Duodenal mucosa (tissue), 2 donors: ENCODE measurements around the gene SPPL3.

Source experiments
- H3K27ac ChIP-seq: one replicate; pipeline ENCODE4 v1.7.0; 2013; ENCODE audit warnings: low read depth, low read length
- H3K27me3 ChIP-seq, 2 donors: one replicate each; pipeline ENCODE4 v1.7.0; 2013; ENCODE audit warnings: low read length in 2 of 2, control low read depth in 1 of 2; ENCODE audit not compliant: insufficient read depth in 2 of 2, control insufficient read depth in 1 of 2
- H3K36me3 ChIP-seq, 2 donors: one replicate each; pipeline ENCODE4 v1.7.0; 2013; ENCODE audit warnings: low read length in 2 of 2, control low read depth in 1 of 2; ENCODE audit not compliant: insufficient read depth in 2 of 2, control insufficient read depth in 1 of 2
- H3K4me1 ChIP-seq, 2 donors: one replicate each; pipeline ENCODE4 v1.7.0; 2013; ENCODE audit warnings: low read length in 2 of 2, control low read depth in 1 of 2; ENCODE audit not compliant: insufficient read depth in 2 of 2, control insufficient read depth in 1 of 2
- H3K4me3 ChIP-seq, 2 donors: one replicate each; pipeline ENCODE4 v1.7.0; 2013; ENCODE audit warnings: low read length in 2 of 2, low read depth in 1 of 2
- H3K9ac ChIP-seq, 2 donors: one replicate each; pipeline ENCODE4 v1.7.0; 2013; ENCODE audit warnings: low read length in 2 of 2, low read depth in 1 of 2
- H3K9me3 ChIP-seq, 2 donors: one replicate each; pipeline ENCODE4 v1.7.0; 2013; ENCODE audit warnings: low read length in 2 of 2, control low read depth in 1 of 2; ENCODE audit not compliant: control insufficient read depth in 1 of 2

SPPL3 gene

DNA sequence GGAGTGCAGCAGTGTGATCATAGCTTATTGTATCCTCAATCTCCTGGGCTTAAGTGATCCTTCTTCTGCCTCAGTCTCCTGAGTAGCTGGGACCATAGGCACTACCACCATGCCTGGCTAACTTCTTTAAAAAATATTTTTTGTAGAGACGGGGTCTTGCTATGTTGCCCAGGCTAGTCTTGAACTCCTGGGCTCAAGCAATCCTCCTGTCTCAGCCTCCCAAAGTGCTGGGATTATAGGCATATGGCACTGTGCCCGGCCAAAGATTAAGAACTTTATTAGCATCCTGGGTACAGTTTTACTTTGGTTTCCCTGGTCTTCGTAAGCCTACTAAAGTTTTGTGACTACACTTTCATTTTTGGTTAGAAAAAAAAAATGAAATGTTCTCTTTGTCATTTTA is 94.1 kb downstream of the SPPL3 start:
- H3K4me1 ChIP-seq, result no peaks in the 10 kb centered on the region

DNA sequence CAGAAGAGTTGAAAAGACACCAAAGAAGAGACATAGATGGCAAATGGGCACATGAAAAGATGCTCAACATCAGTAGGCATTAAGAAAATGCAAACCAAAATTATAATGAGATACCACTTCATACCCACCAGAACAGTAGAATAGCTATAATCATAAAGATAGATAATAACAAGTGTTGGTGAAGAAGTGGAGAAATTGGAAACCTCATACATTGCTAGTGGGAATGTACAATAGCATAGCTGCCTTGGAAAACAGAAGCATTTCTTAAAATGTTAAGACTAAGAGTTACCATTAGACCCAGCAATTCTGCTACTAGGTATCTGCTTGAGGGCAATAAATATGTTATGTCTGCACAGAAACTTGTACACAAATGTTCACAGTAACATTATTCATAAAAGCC is 99.7 kb downstream of the SPPL3 start:
- peaks cover 7 to 19% of the 10 kb centered on the region in 2 donors for H3K4me1 ChIP-seq
- H3K9ac ChIP-seq, result no peak overlapping the region
- no peak overlapping the region for H3K27ac ChIP-seq
- H3K9me3 ChIP-seq, result no peaks in the 10 kb centered on the region
- H3K4me3 ChIP-seq, result no peak overlapping the region
- H3K36me3 ChIP-seq, result peaks cover 3 to 9% of the 10 kb centered on the region in 2 donors
- H3K27me3 ChIP-seq, result no peaks in the 10 kb centered on the region

More for the DNA sequence above, 94.1 kb downstream of the SPPL3 start:
- Histone ChIP-seq H3K27me3 (no peaks in the 10 kb centered on the region), H3K9ac (no peak overlapping the region), H3K27ac (no peak overlapping the region), H3K9me3 (no peaks in the 10 kb centered on the region), H3K36me3 (peaks cover 6 to 17% of the 10 kb centered on the region in 2 donors), H3K4me3 (no peak overlapping the region)

DNA sequence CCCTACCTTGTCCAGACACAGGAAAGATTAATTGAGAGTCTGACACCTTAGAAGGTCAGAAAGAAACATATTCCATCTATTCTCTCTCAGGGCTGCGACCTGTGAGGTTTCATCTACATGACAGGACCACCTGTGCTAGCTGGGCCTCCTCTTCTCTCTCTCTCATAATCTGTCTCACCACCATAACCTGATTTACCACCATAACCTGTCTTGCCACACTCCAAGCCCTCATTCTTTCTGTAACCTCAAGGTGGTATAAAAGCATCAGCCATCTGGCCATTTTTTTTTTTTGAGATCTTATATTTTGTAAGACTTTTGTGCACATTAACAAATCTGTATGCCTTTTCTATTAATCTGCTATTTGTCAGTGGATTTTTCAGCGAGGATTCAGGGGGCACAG is 103.0 kb downstream of the SPPL3 start:
- Histone ChIP-seq H3K4me1 (peaks cover 13 to 27% of the 10 kb centered on the region in 2 donors), H3K9ac (no peak overlapping the region), H3K9me3 (no peaks in the 10 kb centered on the region)

GRCh38 chr12:120800665-120801064 is 103.5 kb downstream of the SPPL3 start:
- H3K9ac ChIP-seq, result no peak overlapping the region
- no peaks in the 10 kb centered on the region for H3K27me3 ChIP-seq
- peaks cover 2 to 4% of the 10 kb centered on the region in 2 donors for H3K9me3 ChIP-seq
- H3K4me3 ChIP-seq, result no peak overlapping the region
- H3K4me1 ChIP-seq, result peaks cover 13 to 27% of the 10 kb centered on the region in 2 donors
- peaks cover 0 to 6% of the 10 kb centered on the region in 2 donors for H3K36me3 ChIP-seq
- no peak overlapping the region for H3K27ac ChIP-seq

More for the DNA sequence above, 103.0 kb downstream of the SPPL3 start:
- Histone ChIP-seq H3K36me3 (peaks cover 2 to 6% of the 10 kb centered on the region in 2 donors), H3K27ac (no peak overlapping the region), H3K4me3 (no peak overlapping the region), H3K27me3 (no peaks in the 10 kb centered on the region)

GRCh38 chr12:120799243-120800045 is 104.7 kb downstream of the SPPL3 start:
- H3K9me3 ChIP-seq, result peaks cover 2 to 12% of the 10 kb centered on the region in 2 donors
- H3K4me3 ChIP-seq, result no peak overlapping the region
- peaks cover 13 to 27% of the 10 kb centered on the region in 2 donors for H3K4me1 ChIP-seq
- H3K27me3 ChIP-seq, result no peaks in the 10 kb centered on the region
- no peak overlapping the region for H3K27ac ChIP-seq
- peaks cover 3 to 5% of the 10 kb centered on the region in 2 donors for H3K36me3 ChIP-seq
- no peak overlapping the region for H3K9ac ChIP-seq

- H3K36me3 ChIP-seq, result peaks cover 3% of the 10 kb centered on the region in 2 donors
- H3K4me3 ChIP-seq, result no peak overlapping the region
- H3K9me3 ChIP-seq, result peaks cover 2 to 16% of the 10 kb centered on the region in 2 donors
- H3K27me3 ChIP-seq, result no peaks in the 10 kb centered on the region
- H3K27ac ChIP-seq, result no peak overlapping the region
- H3K4me1 ChIP-seq, result peaks cover 13 to 27% of the 10 kb centered on the region in 2 donors
- no peak overlapping the region for H3K9ac ChIP-seq
Measured at GRCh38 chr12:120798696-120799095, 105.5 kb downstream of the SPPL3 start.

- H3K4me1 ChIP-seq, result peaks cover 13 to 27% of the 10 kb centered on the region in 2 donors
Measured at GRCh38 chr12:120797677-120798642, 106.2 kb downstream of the SPPL3 start.

GRCh38 chr12:120795441-120796178 is 108.5 kb downstream of the SPPL3 start:
- Histone ChIP-seq H3K27me3 (no peaks in the 10 kb centered on the region), H3K9me3 (peaks cover 2 to 20% of the 10 kb centered on the region in 2 donors), H3K4me1 (peaks cover 16 to 18% of the 10 kb centered on the region in 2 donors), H3K4me3 (no peak overlapping the region), H3K9ac (no peak overlapping the region), H3K36me3 (peaks cover 3 to 6% of the 10 kb centered on the region in 2 donors), H3K27ac (no peak overlapping the region)

More at GRCh38 chr12:120797677-120798642, 106.2 kb downstream of the SPPL3 start:
- H3K27ac ChIP-seq, result no peak overlapping the region
- H3K4me3 ChIP-seq, result no peak overlapping the region
- H3K36me3 ChIP-seq, result peaks cover 3 to 6% of the 10 kb centered on the region in 2 donors
- H3K9ac ChIP-seq, result no peak overlapping the region
- no peaks in the 10 kb centered on the region for H3K27me3 ChIP-seq
- H3K9me3 ChIP-seq, result peaks cover 2 to 20% of the 10 kb centered on the region in 2 donors

- no peaks in the 10 kb centered on the region for H3K27me3 ChIP-seq
- H3K4me1 ChIP-seq, result peaks cover 0 to 6% of the 10 kb centered on the region in 2 donors
- no peak overlapping the region for H3K4me3 ChIP-seq
- H3K36me3 ChIP-seq, result peaks cover 3 to 6% of the 10 kb centered on the region in 2 donors
- H3K27ac ChIP-seq, result no peak overlapping the region
- H3K9ac ChIP-seq, result no peak overlapping the region
- peaks cover 2 to 20% of the 10 kb centered on the region in 2 donors for H3K9me3 ChIP-seq
Measured at GRCh38 chr12:120793357-120793756, 110.8 kb downstream of the SPPL3 start.
